ENCODE results near the gene RET.

The RET gene

GRCh38 chr10:43076876-43077420 lies at the start of gene RET:
RET (plus strand) TSS chr10:43077069; CDS start chr10:43077259, 190 bp downstream.
- DNase-seq, result peak; percentile 71

DNA sequence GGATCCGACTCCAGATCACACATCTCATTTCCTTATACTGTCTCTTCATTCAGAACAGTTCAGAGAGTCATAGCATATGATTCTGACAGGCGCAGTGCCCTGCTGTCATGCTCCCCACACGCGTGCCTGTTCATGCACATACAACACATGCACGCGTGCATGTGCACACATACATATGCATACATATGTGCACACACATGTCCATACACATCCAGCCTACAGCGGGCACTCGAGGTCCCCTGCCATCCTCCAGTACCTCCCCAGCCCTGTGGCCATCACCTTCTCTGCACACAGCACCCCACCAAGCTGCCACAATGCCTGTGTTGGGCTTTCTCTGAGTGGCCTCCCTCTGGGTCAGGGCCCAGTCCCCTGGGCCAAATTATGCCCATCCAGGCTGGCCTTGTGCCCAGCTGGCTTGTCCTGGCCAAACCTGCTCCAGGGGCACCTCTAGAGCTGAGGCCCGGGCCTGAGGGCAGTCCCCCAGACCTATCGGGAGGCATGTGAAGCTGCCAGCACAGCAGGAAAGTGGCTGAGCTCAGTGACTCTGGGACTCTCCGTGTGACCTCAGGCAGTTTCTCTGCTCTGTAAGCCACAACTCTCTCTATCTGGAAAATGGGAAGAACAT lies 49.4 kb upstream of the RET start:
- DNase-seq, result no peak

DNA sequence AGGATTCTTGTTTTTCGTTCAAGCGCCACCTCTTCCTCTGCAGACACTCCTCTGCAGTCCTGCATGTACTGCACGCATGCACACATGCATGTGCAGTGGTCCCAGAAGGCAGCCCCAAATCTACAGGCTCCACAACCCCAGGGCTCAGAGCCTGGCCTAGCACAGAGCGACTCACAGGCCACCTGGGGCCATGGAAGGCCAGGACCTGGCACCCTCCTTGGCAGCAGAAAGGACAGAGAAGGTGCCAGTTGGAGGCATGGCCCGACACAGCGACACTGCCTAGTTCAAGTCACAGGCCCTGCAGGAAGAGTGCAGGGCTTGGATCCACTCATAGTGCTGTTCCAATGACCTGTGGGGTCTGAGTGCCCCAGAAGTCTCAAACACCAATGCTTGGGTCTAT lies 48.7 kb upstream of the RET start:
- no peak for DNase-seq

DNA sequence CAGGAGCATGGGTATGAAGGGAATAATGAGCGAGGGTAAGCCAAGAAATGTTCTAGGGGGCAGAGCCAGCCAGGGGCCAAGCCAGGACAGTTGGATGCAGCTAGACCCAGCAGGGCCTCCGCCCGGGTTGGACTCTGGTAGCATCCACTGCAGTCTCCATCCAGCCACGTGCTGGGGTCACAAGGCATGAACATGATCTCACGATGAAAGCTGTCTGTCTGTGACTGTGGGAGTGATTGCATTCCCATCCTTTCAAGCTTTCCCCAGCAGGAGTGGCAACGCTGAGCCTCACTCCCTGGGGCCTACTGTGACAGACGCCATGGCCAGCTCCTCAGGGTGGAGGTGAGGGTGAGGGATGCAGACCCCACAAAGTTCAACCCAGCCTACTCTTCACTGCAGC lies 47.8 kb upstream of the RET start:
- DNase-seq, result no peak

DNA sequence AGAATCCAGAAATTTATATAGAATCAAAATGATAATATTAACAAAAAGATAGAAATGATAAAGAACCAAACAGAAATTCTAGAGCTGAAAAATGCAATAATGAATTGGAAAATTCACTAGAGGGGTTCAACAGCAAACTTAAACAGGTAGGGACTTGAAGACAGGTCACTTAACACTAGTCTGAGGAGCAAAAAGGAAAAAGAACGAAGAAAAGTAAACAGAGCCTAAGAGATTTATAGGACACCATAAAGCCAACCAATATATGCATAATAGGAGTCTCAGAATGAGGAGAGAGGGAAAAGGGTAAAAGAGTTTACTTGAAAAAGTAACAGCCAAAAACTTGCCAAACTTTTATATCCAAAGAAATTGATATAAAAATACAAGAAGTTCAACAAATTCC lies 44.3 kb upstream of the RET start:
- DNase-seq, result no peak

DNA sequence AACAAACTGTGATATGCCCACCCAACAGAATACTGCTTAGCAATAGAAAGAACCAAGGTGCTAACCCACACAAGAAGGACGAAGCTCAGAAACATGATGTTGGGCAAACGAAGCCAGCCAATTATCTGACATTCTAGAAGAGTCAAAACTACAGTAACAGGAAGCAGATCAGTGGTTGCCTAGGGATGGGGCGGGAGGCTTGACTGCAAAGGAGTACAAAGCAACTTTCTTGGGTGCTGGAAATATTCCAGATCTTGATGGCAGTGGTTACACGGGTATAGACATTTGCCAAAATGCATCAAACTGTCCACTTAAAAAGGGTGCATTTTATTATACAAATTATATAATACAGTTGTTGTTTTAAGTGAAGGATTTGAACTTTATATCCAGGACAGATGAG lies 41.1 kb upstream of the RET start:
- DNase-seq, result no peak

DNA sequence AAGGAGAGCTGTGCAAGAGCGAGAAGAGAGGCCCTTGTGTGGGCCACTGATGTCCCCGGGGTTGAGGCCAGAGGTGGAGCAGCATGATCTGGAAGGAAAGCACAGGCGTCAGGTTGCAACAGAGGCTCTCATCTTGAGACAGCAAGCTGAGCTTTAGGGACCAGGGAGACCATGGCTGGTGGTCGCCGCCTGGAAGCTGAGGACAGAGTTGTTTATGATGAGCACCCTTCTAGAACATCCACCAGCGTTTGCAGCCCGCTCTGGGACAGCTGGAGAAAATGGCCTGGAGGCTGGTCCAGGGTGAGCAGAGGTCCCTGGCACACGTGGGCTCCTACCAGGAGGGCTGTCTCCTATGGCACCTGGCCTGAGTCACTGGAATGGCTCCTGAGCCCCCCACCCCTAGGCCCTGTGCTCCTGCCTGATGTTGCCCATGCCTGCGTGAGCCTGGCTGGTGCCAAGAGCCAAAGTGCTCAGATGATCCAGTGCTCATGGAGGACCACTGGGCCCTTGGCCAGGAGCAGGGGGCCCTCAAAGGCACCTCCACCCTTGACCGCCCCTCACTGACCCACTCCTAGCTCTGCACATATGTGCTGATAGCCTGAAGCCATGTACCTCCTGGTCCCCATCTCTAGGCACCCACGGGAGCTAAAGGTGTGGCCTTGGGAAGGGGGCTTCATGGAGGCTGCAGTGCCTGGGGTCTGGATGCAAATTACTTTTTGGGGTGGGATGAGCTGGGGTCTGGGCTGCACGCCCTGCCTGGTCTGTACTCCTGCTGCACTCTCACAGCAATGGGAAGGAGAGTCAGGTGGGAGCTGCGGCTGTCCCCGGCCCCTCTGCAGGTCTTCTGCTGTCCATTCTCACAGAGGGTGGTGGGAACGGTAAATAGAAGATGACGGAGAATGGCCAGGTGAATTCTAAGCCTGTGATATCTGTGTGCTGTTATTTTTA lies 40.1 kb upstream of the RET start:
- no peak for DNase-seq

- DNase-seq, result no peak
These were observed 39.4 kb upstream of the RET start for GRCh38 chr10:43037440-43037839.

DNA sequence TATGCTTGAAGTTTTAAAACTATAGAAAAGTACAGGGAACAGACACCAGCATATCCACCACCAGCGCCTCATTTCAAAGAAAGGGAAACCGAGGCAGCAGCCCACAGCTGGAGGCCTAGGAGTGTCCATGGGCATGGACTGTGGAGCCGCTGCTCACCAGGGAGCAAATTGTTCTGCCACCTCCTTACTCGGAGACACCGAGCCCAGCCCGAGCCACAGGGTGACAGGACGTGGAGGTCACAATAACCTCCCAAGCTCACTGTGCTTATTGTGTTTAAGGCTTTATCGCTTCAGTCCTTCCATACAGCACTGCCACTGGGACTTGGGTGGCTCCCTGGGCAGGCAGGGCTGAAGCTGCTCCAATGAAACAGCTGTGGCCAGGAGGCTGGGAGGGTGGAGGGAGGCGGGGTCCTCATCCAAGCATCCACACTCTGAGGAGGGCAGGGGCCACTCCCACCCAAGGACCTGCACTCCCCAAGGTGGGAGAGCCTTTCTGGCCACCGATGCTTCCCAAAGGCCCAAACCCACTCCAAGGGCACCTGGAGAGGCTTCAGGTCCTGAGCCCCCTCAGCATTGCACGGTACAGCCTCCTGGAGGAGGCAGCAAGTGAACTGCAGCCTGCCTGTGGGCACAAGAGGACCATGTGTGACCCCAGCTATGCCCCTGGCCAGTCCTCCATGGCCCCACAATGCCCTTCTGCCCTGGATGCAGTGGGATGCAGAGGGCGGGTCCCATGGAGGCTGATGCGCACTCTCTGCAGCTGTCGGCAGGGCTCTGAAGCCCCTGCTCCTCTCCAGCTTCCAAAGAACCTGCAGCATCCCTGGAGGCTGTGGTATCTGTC lies 38.7 kb upstream of the RET start:
- DNase-seq, result no peak

- DNase-seq, result no peak
These were observed 37.9 kb upstream of the RET start for GRCh38 chr10:43038783-43039623.

- DNase-seq, result peak; percentile 55
These were observed 37.0 kb upstream of the RET start for GRCh38 chr10:43039624-43040481.

DNA sequence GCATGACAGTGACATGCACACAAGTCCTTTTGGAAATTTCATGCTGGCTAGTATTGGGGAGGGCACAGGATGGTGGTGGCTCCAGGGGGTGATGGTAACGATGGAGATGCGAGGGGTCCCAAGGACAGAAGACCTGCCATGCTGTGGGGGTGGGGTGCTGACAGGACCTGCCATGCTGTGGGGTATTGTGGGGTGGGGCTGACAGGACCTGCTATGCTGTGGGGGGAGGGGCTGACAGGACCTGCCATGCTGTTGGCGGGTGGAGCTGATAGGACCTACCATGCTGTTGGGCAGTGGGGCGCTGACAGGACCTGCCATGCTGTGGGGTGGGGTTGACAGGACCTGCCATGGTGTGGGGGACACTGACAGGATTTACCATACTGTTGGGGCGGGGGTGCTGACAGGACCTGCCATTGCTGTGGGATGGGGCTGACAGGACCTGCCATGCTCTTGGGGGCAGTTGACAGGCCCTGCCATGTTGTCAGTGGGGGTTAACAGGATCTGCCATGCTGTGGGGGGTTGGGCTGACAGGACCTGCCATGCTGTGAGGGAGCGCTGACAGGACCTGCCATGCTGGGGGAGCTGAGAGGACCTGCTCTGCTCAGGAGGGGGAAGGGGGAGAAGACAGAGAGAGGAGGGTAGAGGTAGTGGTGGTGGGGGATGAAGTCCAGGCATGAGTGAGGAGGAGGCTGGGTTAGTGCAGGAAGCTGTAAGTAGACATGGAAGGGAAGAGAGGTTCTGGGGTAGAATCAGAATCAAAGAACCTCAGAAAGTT lies 36.2 kb upstream of the RET start:
- no peak for DNase-seq

DNA sequence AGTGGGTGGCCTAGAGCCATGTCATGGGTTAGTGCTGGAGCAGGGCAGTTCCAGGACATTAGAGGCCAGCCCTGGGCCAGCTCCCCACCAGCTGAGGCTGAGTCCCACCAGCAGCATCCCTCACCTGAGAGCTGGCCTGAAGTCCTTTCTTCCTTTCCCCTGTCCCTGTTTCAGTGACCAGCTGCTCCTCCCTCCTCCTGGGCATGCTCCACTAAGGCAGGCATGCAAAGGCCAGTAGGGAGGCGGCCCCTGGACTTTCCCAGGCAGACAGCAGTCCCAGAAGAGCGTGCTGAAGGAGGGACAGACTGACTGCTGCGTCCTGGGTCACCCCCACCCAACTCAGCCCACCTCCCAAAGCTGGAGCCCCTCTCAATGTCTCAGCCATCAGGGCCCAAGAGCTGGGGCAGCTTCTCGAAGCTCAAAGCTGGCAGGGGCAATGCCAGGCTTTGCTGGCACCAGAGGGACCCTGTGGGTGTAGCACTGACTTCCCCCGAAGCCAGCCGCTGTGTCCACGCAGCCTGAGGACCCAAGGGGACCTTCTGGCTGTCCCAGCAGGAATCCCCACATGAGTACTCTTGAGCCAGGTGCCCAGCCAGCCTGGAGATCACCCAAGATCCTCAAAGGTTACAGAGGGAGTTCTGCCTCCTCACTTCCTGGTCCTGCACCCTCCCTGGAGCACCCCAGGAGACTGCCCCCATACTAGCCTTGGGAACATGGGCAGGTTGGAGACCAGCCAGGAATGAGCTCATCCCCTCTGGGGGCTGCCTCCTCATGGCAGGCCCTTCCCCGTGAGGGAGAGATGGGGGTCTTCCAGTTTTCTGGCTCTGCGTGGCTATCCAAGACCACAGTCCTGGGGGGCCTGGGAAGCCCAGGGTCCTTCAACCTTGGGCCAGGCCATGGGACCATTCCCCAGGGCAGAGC lies 35.2 kb upstream of the RET start:
- DNase-seq, result peak; percentile 38

- peak; percentile 30 for DNase-seq
These were observed 34.1 kb upstream of the RET start for GRCh38 chr10:43042503-43043341.

DNA sequence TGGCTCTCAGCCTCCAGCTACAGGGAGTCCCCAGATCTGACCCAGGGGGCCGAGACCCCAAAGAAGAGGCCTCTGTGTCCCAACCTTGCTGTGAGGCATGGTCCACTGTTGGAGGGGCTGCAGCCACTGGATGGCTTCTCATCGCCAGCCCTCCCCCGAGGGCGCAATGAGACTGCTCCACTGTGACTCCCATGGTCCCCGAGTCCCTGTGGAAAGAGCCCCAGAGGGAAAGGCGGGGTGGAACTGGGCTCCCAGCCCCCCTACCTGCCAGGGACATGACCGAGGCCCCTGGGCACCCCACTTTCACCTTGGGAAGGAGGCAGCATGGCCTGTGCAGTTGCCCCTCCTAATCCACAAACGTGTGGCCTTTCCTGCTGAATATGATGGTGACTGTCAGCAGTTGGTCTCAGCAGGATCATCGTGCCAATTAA lies 33.5 kb upstream of the RET start:
- no peak for DNase-seq

DNA sequence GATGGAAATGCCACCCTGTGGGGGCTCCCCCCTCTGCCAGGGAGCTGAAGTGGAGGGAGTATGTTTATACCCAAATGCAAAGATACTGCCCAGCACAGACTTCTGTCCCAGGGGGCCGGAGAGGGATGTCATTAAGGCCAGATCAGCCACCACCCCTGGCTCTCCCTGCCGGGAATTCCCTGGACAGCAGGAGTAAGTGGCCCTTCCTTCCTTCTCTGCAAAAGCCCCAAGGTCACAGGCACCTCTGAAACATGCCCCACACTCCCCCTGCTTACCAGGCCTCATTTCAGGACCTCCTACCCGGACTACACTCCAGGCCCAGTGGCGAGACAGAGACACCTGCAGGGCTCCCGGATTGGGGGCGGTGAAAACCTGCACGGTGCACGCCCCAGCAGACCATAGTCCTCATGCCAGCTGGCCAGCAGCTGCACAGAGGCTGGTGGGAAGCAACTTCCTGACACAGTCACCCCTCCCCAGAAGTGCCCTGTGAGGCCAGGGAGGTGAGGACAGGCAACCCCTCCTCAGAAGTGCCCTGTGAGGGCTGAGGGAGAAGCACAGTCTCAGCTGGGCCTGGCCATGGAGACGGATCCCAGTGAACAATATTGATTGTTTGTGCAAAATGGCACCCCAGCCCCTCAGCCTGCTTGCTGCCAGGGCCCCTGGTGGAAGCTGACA lies 33.0 kb upstream of the RET start:
- DNase-seq, result peak; percentile 15

DNA sequence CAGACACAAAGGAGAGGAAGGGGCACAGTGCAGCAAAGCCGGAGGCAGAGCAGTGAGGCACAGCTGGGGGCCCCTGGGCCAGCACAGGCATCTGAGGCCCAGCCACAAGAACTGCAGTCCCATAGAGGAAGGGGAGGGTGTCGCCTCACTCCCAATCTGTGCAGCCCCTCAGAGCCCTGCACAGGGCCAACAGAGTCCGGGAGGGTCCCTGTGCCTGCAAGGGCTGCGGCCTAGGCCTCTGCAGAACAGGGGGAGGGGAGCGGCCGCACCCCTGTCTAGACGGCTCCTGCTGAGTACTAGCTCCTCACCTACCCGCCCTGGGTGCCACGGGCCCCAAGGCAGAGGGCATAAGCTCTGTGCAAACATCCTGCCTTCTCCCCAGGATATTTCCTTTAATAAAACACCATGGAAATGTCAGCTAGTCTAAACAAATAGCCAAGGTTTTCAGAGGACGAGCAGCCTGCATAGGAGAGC lies 32.4 kb upstream of the RET start:
- DNase-seq, result peak; percentile 29

Data from right forelimb (tissue), 1 donor.